BJ (cell line): ENCODE measurements around the gene LACC1. TPM values are rescaled to one million over a fixed set of nuclear protein-coding genes. Genes with fewer than 3 reads are reported as not detected.

ENCODE experiments used
- CTCF ChIA-PET: fragments of 350-600 bp; formaldehyde crosslinking; extraction: SDS; loops from one replicate; lab custom pipeline; 2021; ENCODE audit warnings: antibody characterized with exemption, inconsistent platforms; lab: Yijun Ruan, JAX
- POLR2A ChIA-PET: fragments of 300-600 bp; sonication (Branson Sonifier 250); formaldehyde crosslinking; extraction: SDS; loops from one replicate; lab custom pipeline; 2021; ENCODE audit warnings: antibody characterized with exemption; lab: Charles Lee
- DNase-seq: peaks from one replicate; pipeline ENCODE4 v3.0.0-alpha.2; 2011; ENCODE audit warnings: low read depth
- H3K27me3 ChIP-seq: 2 replicates; pipeline ENCODE4 v1.6.0; 2011; ENCODE audit warnings: low read length; ENCODE audit not compliant: control insufficient read depth, insufficient read depth
- H3K36me3 ChIP-seq: 2 replicates; pipeline ENCODE4 v1.5.1; 2011; ENCODE audit warnings: low read length; ENCODE audit not compliant: control insufficient read depth, insufficient read depth
- H3K4me3 ChIP-seq: 2 replicates; pipeline ENCODE4 v1.5.1; 2011; ENCODE audit warnings: low read depth, mild to moderate bottlenecking, control low read depth, low read length
- CTCF ChIP-seq: IDR thresholded peaks from 2 replicates; pipeline ENCODE4 v1.5.1; 2011; ENCODE audit warnings: low read depth, mild to moderate bottlenecking, control low read depth, inconsistent platforms, low read length, moderate library complexity; ENCODE audit not compliant: insufficient read depth
- polyA plus RNA-seq: library from polyadenylated mRNA; depleted of rRNA; stranded (reverse); fragments of >200 nt; gene quantifications from 2 replicates; pipeline ENCODE4 v1.2.3, GENCODE V29; 2011

Gene LACC1
- polyA plus RNA-seq, 1 experiment: 3.6 TPM

DNA sequence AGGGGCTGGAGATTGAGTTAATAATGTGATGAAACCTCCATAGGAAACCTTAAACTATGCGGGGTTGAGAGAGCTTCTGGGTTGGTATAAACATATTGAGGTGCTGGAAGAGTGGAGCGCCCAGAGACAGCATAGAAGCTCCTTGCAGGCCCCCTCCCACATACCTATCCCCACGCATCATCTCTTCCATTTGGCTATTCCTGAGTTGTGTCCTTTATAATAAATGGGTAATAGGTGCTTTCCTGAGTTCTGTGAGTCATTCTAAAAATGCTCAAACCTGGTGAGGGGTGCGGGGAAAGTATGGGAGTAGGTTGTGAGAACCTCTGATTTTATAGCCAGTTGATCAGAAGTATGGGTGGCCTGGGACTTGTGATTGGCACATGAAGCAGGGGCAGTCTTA is 14.8 kb upstream of the LACC1 start:
- DNase-seq: no peak

GRCh38 chr13:43865892-43866291 is 13.8 kb upstream of the LACC1 start:
- no peaks in the 10 kb centered on the region; the same call in 1 of the 2 replicates for H3K36me3 ChIP-seq
- CTCF ChIA-PET: interaction anchor here (0.6 to 1.3 kb wide), 3 partner anchors 10 to 61 kb away, joined by 3 read pairs; no protein-coding TSS in a partner anchor
- no peak for TF ChIP-seq CTCF
- no peak overlapping the region for H3K4me3 ChIP-seq
- DNase-seq: peak; percentile 43
- H3K27me3 ChIP-seq: no peaks in the 10 kb centered on the region
- POLR2A ChIA-PET: interaction anchor here (0.6 kb wide), 1 partner anchor 573 kb away, joined by 3 read pairs; no protein-coding TSS in a partner anchor

More for the DNA sequence above, 14.8 kb upstream of the LACC1 start:
- ChIA-PET CTCF (interaction anchor here (1.2 to 1.3 kb wide), 2 partner anchors 8 to 60 kb away, joined by 3 to 4 read pairs; no protein-coding TSS in a partner anchor), POLR2A (no interaction called here)
- Histone ChIP-seq H3K4me3 (no peak overlapping the region), H3K27me3 (no peaks in the 10 kb centered on the region), H3K36me3 (no peaks in the 10 kb centered on the region; the same call in 1 of the 2 replicates)
- TF ChIP-seq CTCF: no peak

- Histone ChIP-seq H3K4me3 (no peak overlapping the region), H3K27me3 (no peaks in the 10 kb centered on the region), H3K36me3 (no peaks in the 10 kb centered on the region)
- ChIA-PET POLR2A (no interaction called here), CTCF (interaction anchor here (1.2 to 1.9 kb wide), 3 partner anchors 67 to 1278 kb away, joined by 3 to 7 read pairs (median 4); no protein-coding TSS in a partner anchor)
- TF ChIP-seq CTCF: no peak
- DNase-seq: no peak
Observed at GRCh38 chr13:43872181-43872580, 7.5 kb upstream of the LACC1 start.

DNA sequence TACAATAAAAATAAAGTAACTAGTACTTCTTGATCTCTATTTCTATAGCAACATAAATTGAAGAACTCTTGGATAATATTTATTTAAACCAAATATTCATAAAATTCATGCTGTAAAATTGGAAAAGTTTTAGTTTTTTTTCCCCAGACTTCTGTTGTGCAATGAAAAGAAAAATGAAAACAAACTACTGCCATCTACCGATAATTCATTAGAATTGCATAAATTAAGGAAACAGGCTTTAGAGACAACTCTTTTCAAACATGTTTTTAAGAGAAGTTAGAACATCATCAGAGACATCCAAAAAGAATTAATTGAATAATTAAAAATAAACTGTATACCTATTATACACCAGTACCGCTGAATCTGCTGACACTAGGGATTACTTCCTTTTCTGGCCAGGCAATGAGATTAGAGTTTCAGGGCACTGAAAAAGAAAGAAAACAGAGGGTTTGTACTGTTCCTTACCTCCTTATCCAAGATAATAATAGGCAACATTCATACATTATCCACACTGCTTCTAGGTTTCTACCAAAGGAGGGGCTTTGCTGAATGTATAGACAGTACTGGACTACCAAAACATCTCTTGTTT is 5.1 kb upstream of the LACC1 start:
- H3K36me3 ChIP-seq: no peaks in the 10 kb centered on the region
- no peaks in the 10 kb centered on the region for H3K27me3 ChIP-seq
- CTCF ChIA-PET: interaction anchor here (0.6 to 1.3 kb wide), 3 partner anchors 9 to 1276 kb away, joined by 3 read pairs; no protein-coding TSS in a partner anchor
- DNase-seq: no peak
- peak; percentile 28; the same call in 1 of the 2 replicates for TF ChIP-seq CTCF
- POLR2A ChIA-PET: no interaction called here
- H3K4me3 ChIP-seq: no peak overlapping the region

DNA sequence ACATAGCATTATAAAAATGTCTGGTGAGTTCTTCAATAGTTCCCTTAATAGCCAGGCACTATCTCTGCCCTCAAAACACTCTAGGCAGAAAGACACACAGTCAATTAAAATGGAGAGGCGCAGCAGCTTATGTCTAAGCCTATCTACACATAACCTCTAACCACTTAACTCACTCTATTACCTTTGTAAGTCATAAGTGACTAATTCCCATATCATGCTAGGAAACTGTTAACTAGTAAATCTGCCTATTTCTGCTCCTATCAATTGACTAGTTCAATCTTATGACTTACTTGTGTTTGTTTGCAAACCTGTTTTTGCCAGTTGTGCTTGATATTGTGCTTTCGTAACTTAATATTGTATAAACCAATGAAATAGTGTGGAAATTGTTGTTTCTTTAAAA is 3.3 kb upstream of the LACC1 start:
- Histone ChIP-seq H3K4me3 (no peak overlapping the region), H3K36me3 (no peaks in the 10 kb centered on the region), H3K27me3 (no peaks in the 10 kb centered on the region)
- ChIA-PET POLR2A (no interaction called here), CTCF (interaction anchor here (0.9 to 1.3 kb wide), 2 partner anchors 11 to 818 kb away, joined by 3 read pairs; no protein-coding TSS in a partner anchor)
- no peak for TF ChIP-seq CTCF
- DNase-seq: no peak
